Stimulated activated CD8-positive, alpha-beta memory T cell treated with anti-CD3 and anti-CD28 coated beads, Interleukin-15, amount 100 ng/mL, for 48 hours (primary cell): ENCODE results near the gene RAC2.

Experiments used
- DNase-seq, 2 donors: peaks; one replicate each; pipeline ENCODE4 v3.0.0-alpha.2; 2020; ENCODE audit warnings: low read depth in 2 of 2

RAC2 gene

GRCh38 chr22:37221424-37222333 is 22.4 kb downstream of the RAC2 start:
- no peak for DNase-seq

GRCh38 chr22:37220543-37220981 is 23.5 kb downstream of the RAC2 start:
- no peak for DNase-seq

GRCh38 chr22:37219533-37219932 is 24.5 kb downstream of the RAC2 start:
- no peak for DNase-seq

GRCh38 chr22:37218771-37219411 is 25.2 kb downstream of the RAC2 start:
- peak in 1 of 2 donors; percentile 59 for DNase-seq

- DNase-seq: no peak
Observed at GRCh38 chr22:37218399-37218770, 25.7 kb downstream of the RAC2 start.

GRCh38 chr22:37215890-37216289 is 28.2 kb downstream of the RAC2 start:
- DNase-seq: no peak

- DNase-seq: no peak
Observed at GRCh38 chr22:37214731-37215030, 29.4 kb downstream of the RAC2 start.

- no peak for DNase-seq
Observed at GRCh38 chr22:37213941-37214730, 29.9 kb downstream of the RAC2 start.

- DNase-seq: no peak
Observed at GRCh38 chr22:37213218-37213855, 30.7 kb downstream of the RAC2 start.

GRCh38 chr22:37212174-37212906 is 31.7 kb downstream of the RAC2 start, which contains the start of gene SSTR3:
SSTR3 (minus strand) TSS chr22:37212477; CDS start chr22:37207803, 4,674 bp downstream.
- DNase-seq: no peak

- no peak for DNase-seq
Observed at GRCh38 chr22:37211866-37212173, 32.2 kb downstream of the RAC2 start.

- DNase-seq: no peak
Observed at GRCh38 chr22:37211075-37211865, 32.8 kb downstream of the RAC2 start.

GRCh38 chr22:37210041-37210803 is 33.8 kb downstream of the RAC2 start:
- DNase-seq: no peak

GRCh38 chr22:37209140-37209845 is 34.8 kb downstream of the RAC2 start:
- no peak for DNase-seq

- no peak for DNase-seq
Observed at GRCh38 chr22:37208401-37209139, 35.5 kb downstream of the RAC2 start.

GRCh38 chr22:37207981-37208380 is 36.1 kb downstream of the RAC2 start:
- no peak for DNase-seq

- DNase-seq: no peak
Observed at GRCh38 chr22:37206841-37207821, 36.9 kb downstream of the RAC2 start.
